HFF-Myc (cell line): ENCODE results near the gene BUD23.

ENCODE experiments used
- DNase-seq: peaks from one replicate; pipeline ENCODE4 v3.0.0-alpha.2; 2011; ENCODE audit warnings: low read depth; ENCODE audit errors: extremely low read depth
- H3K4me3 ChIP-seq: replicated peaks from 2 replicates; pipeline ENCODE4 v1.5.1; 2011; ENCODE audit warnings: low read depth, mild to moderate bottlenecking, control low read depth, low read length
- TF ChIP-seq, protein P1 (sequence below): IDR thresholded peaks from 2 replicates; pipeline ENCODE4 v1.5.1; 2012; ENCODE audit warnings: mild to moderate bottlenecking, low read depth, low read length, control low read depth; ENCODE audit errors: missing control alignments

Gene BUD23

DNA sequence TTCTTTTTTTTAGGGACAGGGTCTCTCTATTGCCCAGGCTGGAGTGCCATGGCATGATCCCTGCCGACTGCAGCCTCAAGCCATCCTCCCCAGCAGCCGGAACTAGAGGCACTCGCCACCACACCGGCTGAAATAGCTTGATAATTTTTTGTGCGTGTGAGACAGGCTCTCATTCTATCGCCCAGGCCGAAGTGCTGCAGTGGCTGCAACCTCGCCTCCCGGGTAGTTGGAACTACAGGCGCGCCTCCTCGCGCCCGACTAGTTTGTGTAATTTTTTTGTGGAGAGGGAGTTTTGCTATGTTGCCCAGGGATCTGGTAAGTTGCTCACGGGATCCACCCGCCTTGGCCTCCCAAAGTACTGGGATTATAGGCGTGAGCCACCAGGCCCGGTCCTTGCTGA, 1.9 kb downstream of the BUD23 start:
- TF ChIP-seq, protein P1, sequence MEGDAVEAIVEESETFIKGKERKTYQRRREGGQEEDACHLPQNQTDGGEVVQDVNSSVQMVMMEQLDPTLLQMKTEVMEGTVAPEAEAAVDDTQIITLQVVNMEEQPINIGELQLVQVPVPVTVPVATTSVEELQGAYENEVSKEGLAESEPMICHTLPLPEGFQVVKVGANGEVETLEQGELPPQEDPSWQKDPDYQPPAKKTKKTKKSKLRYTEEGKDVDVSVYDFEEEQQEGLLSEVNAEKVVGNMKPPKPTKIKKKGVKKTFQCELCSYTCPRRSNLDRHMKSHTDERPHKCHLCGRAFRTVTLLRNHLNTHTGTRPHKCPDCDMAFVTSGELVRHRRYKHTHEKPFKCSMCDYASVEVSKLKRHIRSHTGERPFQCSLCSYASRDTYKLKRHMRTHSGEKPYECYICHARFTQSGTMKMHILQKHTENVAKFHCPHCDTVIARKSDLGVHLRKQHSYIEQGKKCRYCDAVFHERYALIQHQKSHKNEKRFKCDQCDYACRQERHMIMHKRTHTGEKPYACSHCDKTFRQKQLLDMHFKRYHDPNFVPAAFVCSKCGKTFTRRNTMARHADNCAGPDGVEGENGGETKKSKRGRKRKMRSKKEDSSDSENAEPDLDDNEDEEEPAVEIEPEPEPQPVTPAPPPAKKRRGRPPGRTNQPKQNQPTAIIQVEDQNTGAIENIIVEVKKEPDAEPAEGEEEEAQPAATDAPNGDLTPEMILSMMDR, result no peak
- DNase-seq, result no peak

DNA sequence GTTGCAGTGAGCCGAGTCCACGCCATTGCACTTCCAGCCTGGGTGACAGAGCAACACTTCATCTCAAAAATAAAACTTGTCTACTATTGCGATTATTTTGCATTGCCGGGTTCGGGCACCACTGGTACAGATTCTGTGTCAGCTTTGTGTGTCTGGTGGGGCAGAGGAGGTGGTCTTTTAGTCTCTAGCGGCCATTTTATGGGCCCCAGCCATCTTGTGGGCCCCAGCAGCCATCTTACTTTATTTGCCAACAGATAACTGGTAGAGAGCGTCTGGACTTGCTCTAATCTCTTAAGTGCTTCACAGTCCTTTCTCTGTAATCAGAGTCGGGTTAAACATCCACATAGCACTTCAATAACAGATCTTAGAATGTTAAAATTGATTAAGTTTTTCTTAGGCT, 4.9 kb downstream of the BUD23 start:
- no peak overlapping the region for H3K4me3 ChIP-seq
- TF ChIP-seq, protein P1, result no peak
- no peak for DNase-seq

More for the DNA sequence above, 1.9 kb downstream of the BUD23 start:
- H3K4me3 ChIP-seq, result no peak overlapping the region; the same call in 1 of the 2 replicates

DNA sequence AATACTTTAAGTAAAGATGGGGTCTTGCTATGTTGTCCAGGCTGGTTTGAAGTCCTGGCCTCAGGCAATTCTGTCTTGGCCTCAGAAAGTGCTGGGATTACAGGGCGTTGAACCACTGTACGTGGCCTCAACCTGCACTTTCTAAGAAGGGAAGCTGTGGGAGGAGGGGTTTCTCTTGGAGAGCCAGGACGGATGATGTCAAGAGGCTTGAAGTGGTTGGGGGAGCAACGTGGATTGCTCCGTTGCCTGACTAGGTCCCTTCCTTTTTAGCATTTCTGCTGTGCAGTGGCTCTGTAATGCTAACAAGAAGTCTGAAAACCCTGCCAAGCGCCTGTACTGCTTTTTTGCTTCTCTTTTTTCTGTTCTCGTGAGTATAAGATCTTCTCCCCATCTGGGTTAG, 7.2 kb downstream of the BUD23 start:
- H3K4me3 ChIP-seq, result no peak overlapping the region
- TF ChIP-seq, protein P1, result no peak
- no peak for DNase-seq

DNA sequence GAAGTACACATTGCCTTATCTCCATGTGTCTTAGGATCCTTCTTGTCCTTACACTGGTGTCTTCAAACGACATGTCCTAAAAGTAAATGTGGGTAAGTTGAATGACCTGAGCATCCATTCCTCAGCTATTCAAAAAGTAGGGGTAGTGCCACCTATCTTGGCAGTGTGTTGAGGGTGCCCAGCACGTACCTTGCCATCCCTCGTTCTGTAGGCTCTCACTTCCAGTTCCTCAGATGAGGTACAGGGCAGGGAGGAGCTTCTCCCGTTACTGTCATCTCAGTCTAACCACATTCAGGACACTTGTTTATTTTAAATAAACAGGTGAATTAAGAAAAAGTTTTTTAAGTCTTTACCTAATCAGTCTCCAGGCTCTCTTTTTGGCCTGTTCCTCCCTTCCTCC, 13.0 kb downstream of the BUD23 start:
- no peak overlapping the region for H3K4me3 ChIP-seq
- no peak for DNase-seq
- TF ChIP-seq, protein P1, result no peak

DNA sequence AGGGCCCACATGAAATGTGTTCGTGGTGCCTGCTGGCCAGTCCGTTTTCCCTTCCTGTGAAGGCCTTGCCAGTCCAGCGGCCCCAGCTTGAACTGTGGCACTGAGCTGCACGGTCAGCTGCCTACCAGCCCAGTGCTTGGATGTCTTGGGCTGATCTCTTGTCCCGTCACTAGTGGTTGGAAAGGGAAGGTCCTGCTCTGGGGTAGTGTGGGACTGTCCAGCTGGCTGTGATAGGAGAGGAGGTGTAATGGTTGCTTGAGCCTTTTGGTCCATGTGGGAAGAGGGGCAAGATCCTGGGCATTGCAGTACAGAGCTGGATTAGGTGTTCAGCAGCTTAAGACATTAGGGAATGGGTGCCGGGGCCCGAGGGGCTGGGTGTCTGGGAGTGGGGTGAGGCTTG, 15.0 kb downstream of the BUD23 start:
- TF ChIP-seq, protein P1, result no peak
- H3K4me3 ChIP-seq, result no peak overlapping the region
- no peak for DNase-seq

DNA sequence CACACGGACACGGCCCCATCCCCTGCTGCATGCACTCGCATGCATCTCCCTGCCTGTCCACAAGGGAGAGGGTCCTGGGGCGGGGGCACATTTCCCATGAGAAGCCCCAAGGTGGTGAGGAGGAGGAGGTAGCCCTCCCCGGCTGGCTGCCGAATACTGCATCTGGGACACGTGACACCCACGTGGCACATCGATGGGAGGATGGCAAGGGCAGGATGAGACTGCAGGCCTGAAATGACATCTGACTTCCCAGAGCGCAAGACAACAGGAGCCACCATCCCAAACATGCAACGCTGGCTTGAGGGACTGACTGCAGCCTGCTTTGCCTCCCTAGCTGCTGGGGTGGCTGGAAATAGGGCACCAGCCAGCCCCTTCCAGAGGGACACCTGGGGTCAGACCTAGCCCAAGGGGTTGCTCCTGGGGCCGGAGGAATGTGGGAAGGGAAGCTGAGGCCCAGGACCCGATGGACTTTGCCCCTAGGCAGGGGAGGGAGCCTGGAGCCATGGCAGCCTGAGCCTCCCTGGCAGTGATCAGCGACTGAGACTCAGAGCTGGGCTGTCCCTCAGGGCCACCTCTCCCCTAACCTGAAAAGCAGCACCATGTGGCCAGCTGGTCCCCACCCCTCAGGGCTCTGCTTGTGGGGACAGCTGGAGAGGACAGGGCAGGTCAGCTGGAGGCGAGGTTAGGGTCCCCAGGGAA, 16.1 kb downstream of the BUD23 start:
- TF ChIP-seq, protein P1, result no peak
- H3K4me3 ChIP-seq, result no peak overlapping the region
- DNase-seq, result no peak

DNA sequence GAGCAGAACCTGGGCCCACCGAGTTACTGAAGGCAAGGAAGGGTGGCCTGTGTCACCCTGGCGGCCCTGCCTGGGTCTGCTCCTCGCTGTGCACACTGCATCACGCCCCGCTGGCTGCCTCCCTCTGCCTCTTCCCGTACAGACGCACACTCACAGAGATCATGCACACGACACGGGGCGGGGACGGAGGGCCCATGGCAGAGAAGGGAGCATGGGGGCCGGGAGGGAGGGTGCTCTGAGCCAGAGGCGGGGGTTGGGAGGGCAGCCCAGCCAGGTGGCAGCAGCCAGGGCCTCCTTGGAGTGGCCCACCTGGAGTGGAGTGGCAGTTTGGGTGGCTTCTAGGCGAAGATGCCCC, 16.6 kb downstream of the BUD23 start:
- H3K4me3 ChIP-seq, result no peak overlapping the region
- DNase-seq, result no peak
- TF ChIP-seq, protein P1, result no peak
